Occipital lobe (tissue), 2 donors: ENCODE results near the gene APPL2. TPM values are rescaled to one million over a fixed set of nuclear protein-coding genes. Genes with fewer than 3 reads are reported as not detected.
A peak's percentile ranks its signal among the peaks of the same experiment; 100 is the strongest.

Source experiments
- DNase-seq: peaks from one replicate; lab custom pipeline; 2025; lab: John Stamatoyannopoulos, UW
- total RNA-seq: library from RNA; depleted of rRNA; stranded (reverse); fragments of >200 nt; gene quantifications from one replicate; pipeline ENCODE4 v1.2.3, GENCODE V29; 2014

Gene APPL2
- total RNA-seq, result 47.1 TPM

GRCh38 chr12:105235732-105236476 is at the start of gene APPL2:
TSS of gene APPL2 (minus strand) at chr12:105236174. CDS start at chr12:105236012, 162 bp downstream.
- DNase-seq, result peak; percentile 86

GRCh38 chr12:105285378-105285777 is 49.4 kb upstream of the APPL2 start:
- no peak for DNase-seq

- no peak for DNase-seq
Measured at GRCh38 chr12:105281694-105282049, 45.7 kb upstream of the APPL2 start.

- no peak for DNase-seq
Measured at GRCh38 chr12:105280966-105281693, 45.2 kb upstream of the APPL2 start.

GRCh38 chr12:105279460-105280056 is 43.6 kb upstream of the APPL2 start:
- DNase-seq, result no peak

- no peak for DNase-seq
Measured at GRCh38 chr12:105278043-105278697, 42.2 kb upstream of the APPL2 start.

GRCh38 chr12:105275997-105276733 is 40.2 kb upstream of the APPL2 start:
- no peak for DNase-seq

GRCh38 chr12:105274571-105274970 is 38.6 kb upstream of the APPL2 start:
- no peak for DNase-seq

- DNase-seq, result no peak
Measured at GRCh38 chr12:105273601-105274000, 37.6 kb upstream of the APPL2 start.

GRCh38 chr12:105272814-105273416 is 36.9 kb upstream of the APPL2 start:
- no peak for DNase-seq

- no peak for DNase-seq
Measured at GRCh38 chr12:105272152-105272551, 36.2 kb upstream of the APPL2 start.

GRCh38 chr12:105271364-105271763 is 35.4 kb upstream of the APPL2 start:
- no peak for DNase-seq

GRCh38 chr12:105270671-105271255 is 34.8 kb upstream of the APPL2 start:
- DNase-seq, result no peak

GRCh38 chr12:105267711-105268110 is 31.7 kb upstream of the APPL2 start:
- DNase-seq, result no peak

GRCh38 chr12:105264771-105265170 is 28.8 kb upstream of the APPL2 start:
- no peak for DNase-seq

GRCh38 chr12:105262461-105263184 is 26.6 kb upstream of the APPL2 start:
- no peak for DNase-seq

GRCh38 chr12:105261010-105261409 is 25.0 kb upstream of the APPL2 start:
- no peak for DNase-seq

- no peak for DNase-seq
Measured at GRCh38 chr12:105259226-105259625, 23.3 kb upstream of the APPL2 start.

- DNase-seq, result no peak
Measured at GRCh38 chr12:105257321-105257728, 21.4 kb upstream of the APPL2 start.

- DNase-seq, result no peak
Measured at GRCh38 chr12:105256921-105257320, 20.9 kb upstream of the APPL2 start.
